Stimulated activated CD8-positive, alpha-beta memory T cell treated with anti-CD3 and anti-CD28 coated beads, Interleukin-15, amount 100 ng/mL, for 1 hour (primary cell): ENCODE measurements around the gene HNRNPU.

Source experiments
- DNase-seq: peaks from one replicate; pipeline ENCODE4 v3.0.0-alpha.2; 2020; ENCODE audit warnings: low read depth

The HNRNPU gene

GRCh38 chr1:244864253-244865027, at the start of gene HNRNPU:
HNRNPU (minus strand) TSS chr1:244864543; CDS start chr1:244864307, 236 bp downstream.
- DNase-seq = peak; percentile 86

- DNase-seq = no peak
These were observed 49.5 kb upstream of the HNRNPU start for GRCh38 chr1:244913806-244914205.

GRCh38 chr1:244904119-244904518, 39.8 kb upstream of the HNRNPU start:
- DNase-seq = no peak

- no peak for DNase-seq
These were observed 37.2 kb upstream of the HNRNPU start for GRCh38 chr1:244901400-244902015.

GRCh38 chr1:244897476-244898254, 33.3 kb upstream of the HNRNPU start:
- DNase-seq = no peak

- DNase-seq = no peak
These were observed 32.2 kb upstream of the HNRNPU start for GRCh38 chr1:244896550-244896949.

GRCh38 chr1:244893836-244894235, 29.5 kb upstream of the HNRNPU start:
- no peak for DNase-seq

- DNase-seq = no peak
These were observed 22.9 kb upstream of the HNRNPU start for GRCh38 chr1:244887281-244887680.

- no peak for DNase-seq
These were observed 17.4 kb upstream of the HNRNPU start for GRCh38 chr1:244881552-244882280.

GRCh38 chr1:244878681-244879080, 14.3 kb upstream of the HNRNPU start:
- no peak for DNase-seq

GRCh38 chr1:244876228-244876910, 12.0 kb upstream of the HNRNPU start:
- no peak for DNase-seq

- DNase-seq = no peak
These were observed 10.7 kb upstream of the HNRNPU start for GRCh38 chr1:244874974-244875579.

GRCh38 chr1:244869950-244870349, 5.6 kb upstream of the HNRNPU start:
- DNase-seq = no peak

- no peak for DNase-seq
These were observed 5.1 kb upstream of the HNRNPU start for GRCh38 chr1:244869364-244869827.

GRCh38 chr1:244868484-244869363, 4.4 kb upstream of the HNRNPU start:
- DNase-seq = no peak

GRCh38 chr1:244866355-244866754, 2.0 kb upstream of the HNRNPU start:
- DNase-seq = no peak

GRCh38 chr1:244865820-244866219, 1.5 kb upstream of the HNRNPU start:
- DNase-seq = no peak

GRCh38 chr1:244865028-244865371, 657 bp upstream of the HNRNPU start:
- DNase-seq = no peak

- no peak for DNase-seq
These were observed 671 bp downstream of the HNRNPU start for GRCh38 chr1:244863491-244864252.
